Activated T-helper 1 cell treated with anti-CD3 and anti-CD28 coated beads, Interleukin-12 subunit alpha, Interleukin-12 subunit beta, Interleukin-2, Interleukin-4 antibody, amounts not matched to agents 30 ng/mL and 10 ng/mL and 1 ng/mL, durations not matched to agents 14 hours and 24 hours and 36 hours (primary cell): ENCODE results near the gene KRTAP12-2. TPM values are rescaled to one million over a fixed set of nuclear protein-coding genes. Genes with fewer than 3 reads are reported as not detected.
"Not testable (repeated sequence)": the region's sequence is repeated elsewhere in the genome, so short reads cannot be mapped to it uniquely, and the experiment has no call there.

Experiments
- DNase-seq: peaks from one replicate; pipeline ENCODE4 v3.0.0; 2021; ENCODE audit warnings: low spot score
- H3K27ac Mint-ChIP-seq: one replicate; pipeline ENCODE4 v1.8.0; 2021; ENCODE audit warnings: mild to moderate bottlenecking, mixed read lengths
- H3K27me3 Mint-ChIP-seq: one replicate; pipeline ENCODE4 v1.8.0; 2022; ENCODE audit warnings: mild to moderate bottlenecking, moderate library complexity, mixed read lengths; ENCODE audit not compliant: insufficient read depth
- H3K36me3 Mint-ChIP-seq: one replicate; pipeline ENCODE4 v1.8.0; 2021; ENCODE audit warnings: low read depth, mixed read lengths
- H3K4me1 Mint-ChIP-seq: one replicate; pipeline ENCODE4 v1.8.0; 2021; ENCODE audit warnings: low read depth, mixed read lengths
- H3K4me3 Mint-ChIP-seq: one replicate; pipeline ENCODE4 v1.8.0; 2021; ENCODE audit warnings: mild to moderate bottlenecking, moderate library complexity, mixed read lengths
- H3K9me3 Mint-ChIP-seq: one replicate; pipeline ENCODE4 v1.8.0; 2021; ENCODE audit warnings: mixed read lengths
- intact Hi-C: fragments of 100-400 bp; cut with micrococcal nuclease; formaldehyde crosslinking; loops from one replicate; pipeline ENCODE4 v1.15.1; 2024
- total RNA-seq: library from RNA; stranded (reverse); gene quantifications from 2 replicates; pipeline ENCODE4 v1.2.3, GENCODE V29; 2022

Gene KRTAP12-2
- total RNA-seq, 1 donor from 2014 or later, result not detected

DNA sequence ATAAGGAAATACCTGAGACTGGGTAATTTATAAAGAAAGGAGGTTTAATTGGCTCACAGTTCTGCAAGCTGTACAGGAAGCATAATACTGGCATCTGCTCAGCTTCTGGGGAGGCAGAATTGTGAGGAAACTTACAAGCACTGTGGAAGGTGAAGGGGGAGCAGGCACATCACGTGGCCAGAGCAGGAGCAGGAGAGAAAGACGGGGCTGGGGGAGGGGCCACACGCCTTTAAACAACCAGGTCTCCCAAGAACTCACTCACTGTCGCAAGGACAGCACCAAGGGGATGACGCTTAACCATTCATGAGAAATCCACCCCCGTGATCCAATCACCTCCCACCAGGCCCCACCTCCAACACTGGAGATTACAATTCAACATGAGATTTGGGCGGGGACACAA, 5.2 kb downstream of the KRTAP12-2 start:
- DNase-seq, H3K27ac Mint-ChIP-seq, H3K4me3 Mint-ChIP-seq, intact Hi-C loops: not testable (repeated sequence)
- peaks cover 12% of the 10 kb centered on the region for H3K27me3 Mint-ChIP-seq
- peaks cover 39% of the 10 kb centered on the region for H3K9me3 Mint-ChIP-seq
- H3K4me1 Mint-ChIP-seq, result peaks cover 38% of the 10 kb centered on the region
- H3K36me3 Mint-ChIP-seq, result peaks cover 23% of the 10 kb centered on the region

DNA sequence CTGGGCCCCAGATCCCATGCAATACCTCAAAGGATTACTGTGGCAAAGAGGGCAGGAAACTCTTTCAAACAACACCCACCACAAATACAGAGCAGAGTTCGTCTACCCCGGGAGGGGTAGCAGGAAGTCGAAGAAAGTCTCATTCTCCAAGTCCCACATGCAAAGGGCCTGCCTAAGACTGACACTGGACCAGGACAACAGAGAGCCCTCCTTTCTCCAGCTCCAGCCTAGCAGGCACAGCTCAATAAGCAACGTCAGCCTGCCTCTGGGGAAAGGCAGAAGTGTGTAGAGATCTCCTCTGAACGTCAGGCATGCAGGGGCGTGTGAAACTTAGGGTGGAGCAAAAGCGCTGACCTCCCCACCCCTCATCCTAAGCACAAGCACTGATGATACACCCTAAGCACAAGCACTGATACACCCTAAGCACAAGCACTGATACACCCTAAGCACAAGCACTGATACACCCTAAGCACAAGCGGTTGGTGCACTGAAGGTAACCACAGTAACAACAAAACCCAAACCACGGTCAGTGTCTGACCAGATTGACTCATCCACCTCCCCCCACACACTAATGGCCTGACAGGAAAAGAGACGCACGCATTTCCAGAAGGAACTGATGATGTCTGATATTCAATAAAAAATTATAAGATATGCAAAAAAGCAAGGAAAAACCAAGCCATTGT, 7.7 kb downstream of the KRTAP12-2 start:
- H3K4me1 Mint-ChIP-seq, result peaks cover 53% of the 10 kb centered on the region

GRCh38 chr21:44658541-44658910, 8.2 kb downstream of the KRTAP12-2 start:
- Mint-ChIP-seq H3K9me3 (peaks cover 55% of the 10 kb centered on the region), H3K4me1 (peaks cover 59% of the 10 kb centered on the region), H3K4me3 (peak overlapping the region; percentile 12), H3K27me3 (peaks cover 10% of the 10 kb centered on the region), H3K36me3 (peaks cover 35% of the 10 kb centered on the region), H3K27ac (peak overlapping the region; percentile 95)
- intact Hi-C loops, result loop anchor here (5.0 kb wide), 3 partner anchors 41 to 269 kb away; no protein-coding TSS in a partner anchor
- DNase-seq, result no peak

More for the DNA sequence above, 7.7 kb downstream of the KRTAP12-2 start:
- intact Hi-C loops, result loop anchor here (5.0 kb wide), 3 partner anchors 42 to 268 kb away; no protein-coding TSS in a partner anchor
- Mint-ChIP-seq H3K27ac (peak overlapping the region; percentile 95), H3K4me3 (peak overlapping the region; percentile 9), H3K36me3 (peaks cover 35% of the 10 kb centered on the region), H3K27me3 (peaks cover 10% of the 10 kb centered on the region), H3K9me3 (peaks cover 50% of the 10 kb centered on the region)
- DNase-seq, result no peak

GRCh38 chr21:44657635-44658540, 8.8 kb downstream of the KRTAP12-2 start, which contains the start of gene KRTAP12-3:
Gene KRTAP12-3 (plus strand): TSS chr21:44657932. CDS start chr21:44657980, 48 bp downstream.
- peak; percentile 52 for DNase-seq
- peaks cover 6% of the 10 kb centered on the region for H3K27me3 Mint-ChIP-seq
- peak within 1 kb of the TSS; percentile 47 for H3K4me3 Mint-ChIP-seq
- H3K36me3 Mint-ChIP-seq, result peaks cover 35% of the 10 kb centered on the region
- peaks cover 63% of the 10 kb centered on the region for H3K4me1 Mint-ChIP-seq
- peak within 1 kb of the TSS; percentile 95 for H3K27ac Mint-ChIP-seq
- H3K9me3 Mint-ChIP-seq, result peaks cover 58% of the 10 kb centered on the region
- intact Hi-C loops, result loop anchor here (5.0 kb wide), 3 partner anchors 41 to 269 kb away; no protein-coding TSS in a partner anchor

DNA sequence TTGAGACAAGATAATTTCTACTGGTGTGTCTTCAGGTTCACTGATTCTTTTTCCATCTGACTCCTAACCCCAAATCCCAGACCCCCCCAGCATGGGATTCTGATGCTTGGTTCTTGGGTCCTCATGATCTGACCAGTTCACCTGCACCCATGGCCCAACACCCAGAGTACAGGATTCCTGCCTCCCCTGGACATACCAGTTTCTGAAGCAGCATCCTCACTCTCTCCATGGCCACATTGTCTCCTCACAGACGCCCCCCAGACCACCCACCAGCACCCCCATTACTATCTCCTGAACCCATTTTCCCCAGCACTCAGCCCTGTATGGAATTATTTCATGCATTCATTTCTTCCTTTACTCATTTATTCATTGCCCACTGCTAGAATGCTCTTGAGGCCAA, 9.9 kb downstream of the KRTAP12-2 start:
- Mint-ChIP-seq H3K9me3 (peaks cover 52% of the 10 kb centered on the region), H3K27me3 (no peaks in the 10 kb centered on the region), H3K4me3 (peak overlapping the region; percentile 47), H3K4me1 (peaks cover 63% of the 10 kb centered on the region), H3K36me3 (peaks cover 31% of the 10 kb centered on the region), H3K27ac (peak overlapping the region; percentile 95)
- intact Hi-C loops, result loop anchor here (5.0 kb wide), 3 partner anchors 40 to 270 kb away; no protein-coding TSS in a partner anchor
- DNase-seq, result no peak

DNA sequence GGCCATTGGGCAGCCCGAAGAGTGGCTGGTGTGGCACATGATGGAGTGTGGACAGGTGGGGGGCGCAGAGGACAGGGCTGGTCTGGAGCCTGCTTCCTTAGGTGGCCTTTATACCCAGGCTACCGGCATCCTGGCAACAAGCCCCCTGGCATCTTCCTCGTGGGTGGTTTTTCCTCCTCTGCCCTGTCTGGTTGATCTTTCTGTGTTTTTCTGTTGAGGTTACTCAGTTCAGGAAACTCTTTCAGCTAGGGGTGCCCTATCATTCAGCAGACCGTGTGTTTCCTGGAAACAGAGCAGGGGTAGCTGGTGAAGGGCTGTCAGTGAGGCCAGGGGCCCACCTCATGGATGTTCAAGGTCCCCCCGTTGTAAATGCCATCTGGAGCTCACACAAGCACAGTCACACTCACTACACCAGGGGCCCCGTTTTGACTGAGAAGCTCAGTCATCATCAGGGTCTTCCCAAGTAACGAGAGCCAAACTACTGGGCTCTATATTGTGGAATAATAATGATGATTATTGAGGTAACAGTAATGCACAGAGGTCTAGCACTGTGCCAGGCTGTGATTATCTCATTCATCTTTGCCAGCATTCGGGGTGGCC, 12.1 kb downstream of the KRTAP12-2 start, which contains the start of gene KRTAP12-4:
TSS of gene KRTAP12-4 (minus strand) at position 84 of the 600 bp plus-strand sequence. CDS start at position 39, 45 bp downstream.
- intact Hi-C loops, result loop anchor here (5.0 kb wide), 3 partner anchors 37 to 273 kb away; no protein-coding TSS in a partner anchor
- H3K9me3 Mint-ChIP-seq, result peaks cover 47% of the 10 kb centered on the region
- peak within 1 kb of the TSS; percentile 70 for H3K27ac Mint-ChIP-seq
- peak within 1 kb of the TSS; percentile 15 for H3K4me3 Mint-ChIP-seq
- no peaks in the 10 kb centered on the region for H3K27me3 Mint-ChIP-seq
- peaks cover 56% of the 10 kb centered on the region for H3K4me1 Mint-ChIP-seq
- H3K36me3 Mint-ChIP-seq, result peaks cover 29% of the 10 kb centered on the region
- DNase-seq, result no peak

DNA sequence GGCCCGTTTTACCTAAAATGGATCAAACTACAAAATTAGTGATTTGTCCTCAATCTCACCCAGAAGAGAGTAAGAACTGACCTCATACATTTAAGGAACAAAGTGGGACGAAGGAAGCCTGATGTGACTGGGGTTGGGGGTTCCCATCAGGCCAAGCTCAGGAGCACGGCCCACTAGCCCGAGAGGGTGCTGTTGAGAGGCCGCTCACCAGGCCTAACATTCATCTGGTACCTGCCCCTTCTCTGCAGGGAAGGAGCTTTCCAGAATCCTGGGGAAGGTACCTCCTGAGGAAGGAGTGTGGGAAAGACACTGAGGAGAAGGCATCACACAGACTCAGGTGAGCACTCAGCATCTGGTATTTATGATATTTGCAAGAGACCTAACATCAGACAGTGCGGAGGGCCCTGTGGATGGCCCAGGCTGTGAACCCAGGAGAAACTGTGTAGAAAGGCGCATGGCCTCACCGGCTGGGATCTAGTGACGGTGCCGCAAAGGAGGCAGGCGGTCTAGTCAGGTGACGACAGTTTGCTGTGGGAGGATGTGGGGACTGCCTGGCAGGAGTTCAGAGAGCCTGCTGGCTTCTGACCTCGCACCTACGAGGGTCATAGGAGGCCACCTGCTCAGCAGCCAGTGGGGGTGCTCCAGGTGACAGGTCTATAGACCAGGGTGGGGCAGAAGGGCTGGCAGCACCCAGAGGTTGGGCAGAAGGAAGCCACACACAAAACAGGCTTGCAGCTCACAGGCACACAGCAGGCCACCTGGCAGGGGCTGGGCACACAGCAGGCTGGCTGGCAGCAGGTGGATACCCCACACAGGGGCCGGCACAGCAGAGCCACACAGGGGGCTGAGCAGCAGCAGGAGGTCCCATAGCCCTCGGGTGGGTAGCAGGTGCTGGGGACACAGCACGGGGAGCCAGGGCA, 12.8 kb downstream of the KRTAP12-2 start:
- Mint-ChIP-seq H3K36me3 (peaks cover 29% of the 10 kb centered on the region), H3K9me3 (peaks cover 47% of the 10 kb centered on the region), H3K4me1 (peaks cover 49% of the 10 kb centered on the region), H3K27ac (no peak overlapping the region), H3K4me3 (peak overlapping the region; percentile 15), H3K27me3 (no peaks in the 10 kb centered on the region)
- no peak for DNase-seq
- intact Hi-C loops, result no loop called here

DNA sequence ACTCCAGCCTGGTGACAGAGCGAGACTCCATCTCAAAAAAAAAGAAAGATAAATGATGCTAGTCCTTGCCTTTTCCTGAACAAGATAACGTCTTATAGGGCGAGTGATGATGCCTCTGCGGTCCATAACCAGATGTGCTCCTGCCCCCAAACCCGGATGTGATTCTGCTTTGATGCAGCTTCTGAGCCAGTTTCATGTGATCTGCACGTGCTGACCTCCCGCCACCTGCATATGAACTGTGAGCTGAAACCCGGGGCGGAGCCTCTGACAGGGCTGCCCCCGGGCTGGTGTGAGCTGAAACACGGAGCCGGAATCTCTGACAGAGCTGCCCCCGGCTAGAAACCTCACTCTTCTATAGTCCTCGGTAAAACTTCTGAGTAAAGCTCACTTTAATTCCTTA, 13.6 kb downstream of the KRTAP12-2 start:
- peaks cover 40% of the 10 kb centered on the region for H3K9me3 Mint-ChIP-seq
- H3K27ac Mint-ChIP-seq, result no peak overlapping the region
- intact Hi-C loops, result no loop called here
- peaks cover 41% of the 10 kb centered on the region for H3K4me1 Mint-ChIP-seq
- peaks cover 25% of the 10 kb centered on the region for H3K36me3 Mint-ChIP-seq
- H3K27me3 Mint-ChIP-seq, result no peaks in the 10 kb centered on the region
- H3K4me3 Mint-ChIP-seq, result no peak overlapping the region
- no peak for DNase-seq

DNA sequence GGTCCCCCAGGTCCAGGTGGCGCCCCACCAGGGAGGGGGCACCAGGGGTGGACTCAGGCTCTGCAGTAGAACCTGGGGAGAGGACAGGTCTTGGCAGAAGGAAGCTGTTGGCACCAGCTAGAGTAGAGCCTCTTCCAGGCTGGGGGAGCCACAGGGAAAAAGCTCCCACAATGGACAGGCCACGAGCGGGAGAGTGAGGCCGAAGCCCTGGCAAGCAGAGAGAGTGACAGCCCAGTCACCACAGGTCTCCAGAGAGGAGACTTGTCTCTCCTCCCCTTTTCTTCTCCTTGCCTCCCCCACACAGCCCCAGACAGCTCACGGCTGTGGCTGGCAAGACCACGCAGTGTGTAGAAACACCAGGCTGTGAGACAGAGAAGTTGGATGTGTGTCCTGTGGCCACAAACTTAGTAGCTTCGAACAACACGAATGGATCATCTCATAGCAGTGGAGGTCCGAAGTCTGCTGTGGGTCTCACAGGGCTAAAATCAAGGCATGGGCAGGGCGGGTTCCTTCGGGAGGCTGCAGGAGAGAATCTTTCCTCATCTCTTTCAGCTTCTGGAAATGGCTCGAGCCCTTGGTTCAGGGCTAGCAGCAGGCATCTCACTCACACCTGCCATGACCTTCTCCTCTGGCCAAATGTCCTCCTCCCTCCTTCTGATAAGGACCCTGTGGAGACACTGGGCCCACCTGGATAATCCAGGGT, 15.6 kb downstream of the KRTAP12-2 start:
- DNase-seq, result no peak
- Mint-ChIP-seq H3K36me3 (peaks cover 10% of the 10 kb centered on the region), H3K27me3 (no peaks in the 10 kb centered on the region), H3K27ac (no peak overlapping the region), H3K9me3 (peaks cover 21% of the 10 kb centered on the region), H3K4me3 (no peak overlapping the region), H3K4me1 (peaks cover 21% of the 10 kb centered on the region)
- intact Hi-C loops, result no loop called here

- H3K4me3 Mint-ChIP-seq, result no peak overlapping the region
- DNase-seq, result no peak
- H3K27ac Mint-ChIP-seq, result no peak overlapping the region
- H3K27me3 Mint-ChIP-seq, result peaks cover 2% of the 10 kb centered on the region
- H3K4me1 Mint-ChIP-seq, result peaks cover 20% of the 10 kb centered on the region
- peaks cover 9% of the 10 kb centered on the region for H3K36me3 Mint-ChIP-seq
- intact Hi-C loops, result no loop called here
- peaks cover 17% of the 10 kb centered on the region for H3K9me3 Mint-ChIP-seq
Observed at GRCh38 chr21:44650265-44650972, 16.3 kb downstream of the KRTAP12-2 start.
